ENCODE measurements around the gene ZNF587. TPM values are rescaled to one million over a fixed set of nuclear protein-coding genes. Genes with fewer than 3 reads are reported as not detected.
"Not testable (repeated sequence)": the region's sequence is repeated elsewhere in the genome, so short reads cannot be mapped to it uniquely, and the experiment has no call there.

The ZNF587 gene
- total RNA-seq, 2 experiments from 2014 or later, result 23.6 to 24.1 TPM

DNA sequence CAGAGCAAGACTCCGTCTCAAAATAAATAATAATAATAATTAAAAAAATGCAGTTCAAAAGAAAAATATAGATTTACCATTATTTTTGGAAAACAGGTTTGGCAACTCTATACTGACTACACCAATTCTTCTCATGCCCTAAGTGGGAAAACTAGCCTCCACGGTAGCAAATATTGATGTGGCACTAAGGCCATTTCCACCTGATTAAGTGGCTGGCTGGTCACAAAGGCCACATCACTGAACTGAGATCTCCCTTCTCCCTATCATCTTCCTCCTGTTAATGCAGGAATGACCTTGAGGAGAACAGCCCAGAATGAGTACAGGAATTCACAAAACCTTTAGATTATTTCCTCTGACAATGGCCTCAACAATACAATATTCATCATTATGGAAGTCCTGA is 20.6 kb downstream of the ZNF587 start:
- DNase-seq, result no peak
- no peaks in the 10 kb centered on the region for H3K4me1 Mint-ChIP-seq (ENCODE audit: low read depth)
- intact Hi-C loops (cut with micrococcal nuclease), result no loop called here
- no peaks in the 10 kb centered on the region for H3K27me3 Mint-ChIP-seq
- TF ChIP-seq, protein P1, sequence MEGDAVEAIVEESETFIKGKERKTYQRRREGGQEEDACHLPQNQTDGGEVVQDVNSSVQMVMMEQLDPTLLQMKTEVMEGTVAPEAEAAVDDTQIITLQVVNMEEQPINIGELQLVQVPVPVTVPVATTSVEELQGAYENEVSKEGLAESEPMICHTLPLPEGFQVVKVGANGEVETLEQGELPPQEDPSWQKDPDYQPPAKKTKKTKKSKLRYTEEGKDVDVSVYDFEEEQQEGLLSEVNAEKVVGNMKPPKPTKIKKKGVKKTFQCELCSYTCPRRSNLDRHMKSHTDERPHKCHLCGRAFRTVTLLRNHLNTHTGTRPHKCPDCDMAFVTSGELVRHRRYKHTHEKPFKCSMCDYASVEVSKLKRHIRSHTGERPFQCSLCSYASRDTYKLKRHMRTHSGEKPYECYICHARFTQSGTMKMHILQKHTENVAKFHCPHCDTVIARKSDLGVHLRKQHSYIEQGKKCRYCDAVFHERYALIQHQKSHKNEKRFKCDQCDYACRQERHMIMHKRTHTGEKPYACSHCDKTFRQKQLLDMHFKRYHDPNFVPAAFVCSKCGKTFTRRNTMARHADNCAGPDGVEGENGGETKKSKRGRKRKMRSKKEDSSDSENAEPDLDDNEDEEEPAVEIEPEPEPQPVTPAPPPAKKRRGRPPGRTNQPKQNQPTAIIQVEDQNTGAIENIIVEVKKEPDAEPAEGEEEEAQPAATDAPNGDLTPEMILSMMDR (IDR thresholded peaks at IDR 0.05), result no peak
- peaks cover 87% of the 10 kb centered on the region for H3K36me3 Mint-ChIP-seq (ENCODE audit: low read depth)
- ATAC-seq, result no peak
- no peak overlapping the region for H3K4me3 Mint-ChIP-seq
- ChIA-PET POLR2A (interaction anchor here (1.3 kb wide), 1 partner anchor 17 kb away, joined by 4 read pairs; no protein-coding TSS in a partner anchor), CTCF (no interaction called here)
- no peak overlapping the region for H3K27ac Mint-ChIP-seq
- H3K9me3 Mint-ChIP-seq, result peaks cover 49% of the 10 kb centered on the region

DNA sequence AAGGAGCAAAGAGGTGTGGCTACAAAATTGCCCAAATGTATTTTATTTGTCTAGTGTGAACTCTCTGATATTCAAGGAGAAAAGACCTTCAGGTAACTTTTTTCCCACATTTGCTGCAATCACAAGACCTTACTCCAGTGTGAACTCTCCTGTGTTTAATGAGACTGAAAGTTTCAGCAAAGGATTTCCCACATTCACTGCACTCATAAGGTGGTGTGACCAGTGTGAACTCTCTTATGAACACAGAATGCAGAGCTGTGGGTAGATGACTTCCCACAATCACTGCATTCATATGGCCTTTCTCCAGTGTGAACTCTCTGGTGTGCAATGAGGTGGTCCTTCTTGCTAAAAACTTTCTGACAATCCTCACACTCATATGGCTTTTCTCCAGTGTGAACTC is 22.8 kb downstream of the ZNF587 start:
- TF ChIP-seq, protein P1 (IDR thresholded peaks at IDR 0.05), result no peak
- DNase-seq, result no peak
- Mint-ChIP-seq H3K4me3 (no peak overlapping the region), H3K27ac (no peak overlapping the region), H3K36me3 (ENCODE audit: low read depth) (peaks cover 89% of the 10 kb centered on the region), H3K27me3 (no peaks in the 10 kb centered on the region), H3K9me3 (peaks cover 58% of the 10 kb centered on the region), H3K4me1 (ENCODE audit: low read depth) (no peaks in the 10 kb centered on the region)
- intact Hi-C loops (cut with micrococcal nuclease), result no loop called here
- no peak for ATAC-seq
- ChIA-PET POLR2A (interaction anchor here (0.7 to 3.0 kb wide), 5 partner anchors 9 to 695 kb away, joined by 3 to 10 read pairs (median 4); partner anchors contain the start of gene ZNF587), CTCF (no interaction called here)

DNA sequence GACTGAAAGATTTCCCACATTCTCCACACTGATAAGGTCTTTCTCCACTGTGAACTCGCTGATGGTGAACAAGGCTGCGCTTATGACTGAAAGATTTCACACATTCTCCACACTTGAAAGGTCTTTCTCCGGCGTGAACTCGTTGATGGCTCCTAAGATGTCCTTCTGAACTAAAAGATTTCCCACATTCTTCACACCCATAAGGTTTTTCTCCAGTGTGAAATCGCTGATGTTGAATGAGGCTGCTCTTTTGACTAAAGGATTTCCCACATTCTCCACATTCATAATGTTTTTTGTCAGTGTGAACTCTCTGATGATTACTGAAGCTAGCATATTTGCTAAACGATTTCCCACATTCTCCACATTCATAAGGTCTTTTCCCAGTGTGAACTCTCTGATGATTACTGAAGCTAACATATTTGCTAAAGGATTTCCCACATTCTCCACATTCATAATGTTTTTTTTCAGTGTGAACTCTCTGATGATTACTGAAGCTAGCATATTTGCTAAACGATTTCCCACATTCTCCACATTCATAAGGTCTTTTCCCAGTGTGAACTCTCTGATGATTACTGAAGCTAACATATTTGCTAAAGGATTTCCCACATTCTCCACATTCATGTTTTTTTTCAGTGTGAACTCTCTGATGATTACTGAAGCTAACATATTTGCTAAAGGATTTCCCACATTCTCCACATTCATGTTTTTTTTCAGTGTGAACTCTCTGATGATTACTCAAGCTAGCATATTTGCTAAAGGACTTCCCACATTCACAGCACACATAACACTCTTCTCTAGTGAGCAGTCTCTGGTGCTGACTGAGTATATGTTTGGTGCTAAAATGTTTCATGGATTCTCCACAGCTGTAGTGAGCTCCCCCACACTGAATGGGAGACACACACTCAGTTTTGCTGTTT is 24.5 kb downstream of the ZNF587 start:
- CTCF ChIA-PET; H3K4me1 Mint-ChIP-seq (ENCODE audit: low read depth); DNase-seq; ATAC-seq; POLR2A ChIA-PET; H3K4me3 Mint-ChIP-seq; H3K27me3 Mint-ChIP-seq; intact Hi-C loops (cut with micrococcal nuclease); H3K27ac Mint-ChIP-seq: not testable (repeated sequence)
- H3K9me3 Mint-ChIP-seq, result peaks cover 60% of the 10 kb centered on the region
- H3K36me3 Mint-ChIP-seq (ENCODE audit: low read depth), result peaks cover 88% of the 10 kb centered on the region

DNA sequence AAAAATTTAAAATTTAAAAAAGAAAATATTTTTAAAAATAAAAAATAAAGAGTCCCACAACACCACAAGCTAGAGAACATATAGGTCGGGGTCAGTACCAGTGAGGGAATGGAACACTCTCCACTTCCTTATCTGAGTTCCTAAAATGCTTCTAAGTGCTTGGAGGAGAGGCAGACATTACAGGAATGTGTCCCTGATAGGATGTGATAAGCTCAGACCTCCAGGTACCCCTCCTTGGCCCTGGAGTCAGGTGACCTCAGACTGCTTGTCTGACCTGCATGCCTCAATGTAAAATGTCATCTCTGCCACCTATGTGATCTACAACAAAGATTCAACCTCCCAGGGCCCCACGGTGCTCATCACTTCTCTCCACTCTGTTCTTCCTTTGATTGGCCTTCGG is 36.4 kb downstream of the ZNF587 start:
- no peak overlapping the region for H3K4me3 Mint-ChIP-seq
- intact Hi-C loops (cut with micrococcal nuclease), result no loop called here

DNA sequence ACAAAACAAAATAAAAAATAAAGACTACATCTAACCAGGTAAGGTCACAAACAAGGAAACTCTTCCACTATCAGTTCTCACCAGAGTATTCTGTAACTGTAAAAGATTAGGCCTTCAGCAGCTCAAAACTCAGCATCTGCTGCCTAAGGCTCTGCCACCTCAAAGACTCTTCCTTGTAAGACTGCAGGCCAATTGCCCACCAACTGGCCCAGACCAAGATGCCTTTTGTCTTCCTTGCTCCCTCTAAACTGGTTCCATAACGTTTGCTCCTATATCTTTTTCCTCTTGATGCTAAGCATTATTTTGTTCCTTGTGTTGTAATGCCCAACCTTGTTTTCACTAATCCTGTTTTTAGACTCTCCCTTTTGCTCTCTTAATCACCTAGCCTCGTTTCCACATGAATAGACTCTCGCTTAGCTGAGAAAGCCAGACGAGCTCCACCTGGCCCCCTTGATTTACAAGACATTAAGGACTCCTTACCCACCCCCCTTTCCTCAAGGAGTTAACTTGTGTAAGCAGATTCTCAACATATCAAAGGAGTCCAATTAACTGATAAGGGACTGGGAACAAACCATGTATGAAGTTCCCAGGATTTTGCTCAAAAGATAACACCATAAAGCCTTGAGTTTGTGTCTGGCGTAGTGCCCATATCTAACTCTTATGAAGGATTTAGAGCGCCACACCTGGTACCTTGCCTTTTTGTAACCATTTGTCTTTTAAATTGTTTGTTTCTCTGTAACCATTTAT is 37.7 kb downstream of the ZNF587 start:
- Mint-ChIP-seq H3K4me1 (ENCODE audit: low read depth) (peaks cover 29% of the 10 kb centered on the region), H3K27me3 (no peaks in the 10 kb centered on the region), H3K36me3 (ENCODE audit: low read depth) (peaks cover 60% of the 10 kb centered on the region), H3K9me3 (peaks cover 24% of the 10 kb centered on the region), H3K27ac (peak overlapping the region; percentile 94), H3K4me3 (peak overlapping the region; percentile 99)
- ChIA-PET CTCF (interaction anchor here (0.9 to 1.5 kb wide), 3 partner anchors 9 to 26 kb away, joined by 3 to 4 read pairs (median 3); no protein-coding TSS in a partner anchor), POLR2A (interaction anchor here (0.6 to 2.0 kb wide), 8 partner anchors 10 to 557 kb away, joined by 3 to 8 read pairs (median 4); partner anchors contain the start of gene ZNF417)
- ATAC-seq (no peak), DNase-seq (no peak)
- intact Hi-C loops (cut with micrococcal nuclease), result no loop called here
- TF ChIP-seq, protein P1 (IDR thresholded peaks at IDR 0.05), result no peak

More for the DNA sequence above, 36.4 kb downstream of the ZNF587 start:
- H3K36me3 Mint-ChIP-seq (ENCODE audit: low read depth), result peaks cover 60% of the 10 kb centered on the region
- ChIA-PET POLR2A (interaction anchor here (1.6 kb wide), 1 partner anchor 558 kb away, joined by 3 read pairs; no protein-coding TSS in a partner anchor), CTCF (interaction anchor here (1.5 kb wide), 1 partner anchor 24 kb away, joined by 3 read pairs; no protein-coding TSS in a partner anchor)
- no peak for DNase-seq
- ATAC-seq, result no peak
- H3K4me1 Mint-ChIP-seq (ENCODE audit: low read depth), result peaks cover 29% of the 10 kb centered on the region
- H3K9me3 Mint-ChIP-seq, result peaks cover 24% of the 10 kb centered on the region
- no peaks in the 10 kb centered on the region for H3K27me3 Mint-ChIP-seq
- H3K27ac Mint-ChIP-seq, result no peak overlapping the region
- TF ChIP-seq, protein P1 (IDR thresholded peaks at IDR 0.05), result no peak
